ENCODE results near the gene TMEM109.

Gene TMEM109

GRCh38 chr11:60964801-60965200 is 50.8 kb downstream of the TMEM109 start:
- Mint-ChIP-seq H3K9me3 (peaks cover 4% of the 10 kb centered on the region), H3K36me3 (ENCODE audit: low read depth) (no peaks in the 10 kb centered on the region), H3K4me1 (ENCODE audit: low read depth) (no peaks in the 10 kb centered on the region), H3K27me3 (peaks cover 3% of the 10 kb centered on the region), H3K27ac (no peak overlapping the region), H3K4me3 (no peak overlapping the region)
- DNase-seq = no peak

DNA sequence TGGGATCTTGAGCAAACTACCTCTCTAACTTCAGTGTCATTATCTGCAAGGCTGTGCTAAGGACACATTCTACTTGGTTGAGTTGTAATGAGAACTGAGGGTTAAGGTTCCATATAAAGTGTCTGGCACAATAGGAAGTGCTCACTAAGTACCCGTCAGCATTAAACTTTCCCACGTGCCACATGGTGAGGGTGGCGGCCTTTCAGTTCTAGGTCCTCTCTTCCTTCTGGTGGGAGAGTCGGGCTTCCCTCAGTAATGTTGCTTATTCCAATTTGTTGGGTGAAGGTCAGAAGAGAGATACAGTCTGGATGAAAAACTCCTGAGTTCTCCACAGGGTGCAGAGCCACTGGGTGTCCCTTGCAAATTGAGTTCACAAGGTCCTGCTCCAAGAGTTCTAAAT is 52.9 kb downstream of the TMEM109 start:
- DNase-seq = no peak
- H3K9me3 Mint-ChIP-seq = peaks cover 4% of the 10 kb centered on the region
- peaks cover 16% of the 10 kb centered on the region for H3K4me1 Mint-ChIP-seq (ENCODE audit: low read depth)
- H3K4me3 Mint-ChIP-seq = no peak overlapping the region
- peaks cover 6% of the 10 kb centered on the region for H3K36me3 Mint-ChIP-seq (ENCODE audit: low read depth)
- no peak overlapping the region for H3K27ac Mint-ChIP-seq
- H3K27me3 Mint-ChIP-seq = no peaks in the 10 kb centered on the region

- Mint-ChIP-seq H3K4me1 (ENCODE audit: low read depth) (peaks cover 16% of the 10 kb centered on the region), H3K4me3 (no peak overlapping the region), H3K27me3 (no peaks in the 10 kb centered on the region), H3K9me3 (peaks cover 4% of the 10 kb centered on the region), H3K27ac (no peak overlapping the region), H3K36me3 (ENCODE audit: low read depth) (peaks cover 19% of the 10 kb centered on the region)
- no peak for DNase-seq
Observed at GRCh38 chr11:60968223-60968622, 54.3 kb downstream of the TMEM109 start.

GRCh38 chr11:60970369-60970774 is 56.4 kb downstream of the TMEM109 start:
- Mint-ChIP-seq H3K36me3 (ENCODE audit: low read depth) (peaks cover 39% of the 10 kb centered on the region), H3K4me1 (ENCODE audit: low read depth) (peaks cover 26% of the 10 kb centered on the region), H3K9me3 (peaks cover 4% of the 10 kb centered on the region), H3K27ac (peak overlapping the region; percentile 98), H3K27me3 (no peaks in the 10 kb centered on the region), H3K4me3 (peak overlapping the region; percentile 88)
- peak; percentile 89 for DNase-seq

DNA sequence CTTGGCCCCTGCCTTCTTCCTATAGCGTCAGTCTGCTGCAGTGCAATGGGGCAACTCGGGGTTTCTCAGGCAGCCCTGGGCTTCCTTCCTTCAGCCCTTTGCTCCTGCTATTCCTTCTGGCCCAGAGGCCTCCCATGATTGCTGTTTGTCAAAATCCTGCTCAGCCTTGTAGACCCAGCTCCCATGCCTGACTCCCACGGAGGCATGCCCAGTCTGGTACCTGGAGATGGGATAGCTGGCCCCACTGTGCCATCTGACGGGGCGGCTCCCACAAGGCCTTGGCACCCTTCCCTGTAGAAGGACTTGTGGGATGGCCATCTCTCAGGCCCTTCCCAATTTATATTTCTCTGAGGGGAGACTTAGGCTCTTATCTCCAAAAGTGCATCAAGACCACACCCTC is 56.9 kb downstream of the TMEM109 start:
- Mint-ChIP-seq H3K27ac (peak overlapping the region; percentile 98), H3K9me3 (peaks cover 4% of the 10 kb centered on the region), H3K4me1 (ENCODE audit: low read depth) (peaks cover 29% of the 10 kb centered on the region), H3K36me3 (ENCODE audit: low read depth) (peaks cover 43% of the 10 kb centered on the region), H3K27me3 (no peaks in the 10 kb centered on the region), H3K4me3 (peak overlapping the region; percentile 88)
- DNase-seq = peak; percentile 58

DNA sequence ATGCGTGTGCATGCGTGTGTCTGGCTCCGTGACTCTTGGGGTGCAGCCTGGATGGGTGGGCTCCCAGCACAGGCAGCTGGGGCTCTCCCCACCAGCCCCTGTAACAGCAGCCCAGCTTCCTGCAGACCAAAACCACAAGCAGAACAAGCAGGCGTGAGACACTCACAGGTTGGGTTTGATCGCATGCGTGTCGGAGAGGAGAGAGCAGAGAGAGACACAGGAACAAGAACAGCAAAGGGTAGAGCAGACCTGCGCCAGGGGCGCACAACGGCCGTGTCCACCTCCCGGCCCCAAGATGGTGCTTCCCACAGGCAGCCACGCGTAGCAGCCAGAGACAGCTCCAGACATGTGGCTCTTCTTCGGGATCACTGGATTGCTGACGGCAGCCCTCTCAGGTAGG is 57.6 kb downstream of the TMEM109 start, which contains the start of gene CD6:
CD6 (plus strand) TSS at position 161 of the 400 bp plus-strand sequence; CDS start at position 347, 186 bp downstream.
- H3K4me3 Mint-ChIP-seq = peak within 1 kb of the TSS; percentile 88
- peaks cover 4% of the 10 kb centered on the region for H3K9me3 Mint-ChIP-seq
- peaks cover 35% of the 10 kb centered on the region for H3K4me1 Mint-ChIP-seq (ENCODE audit: low read depth)
- peaks cover 49% of the 10 kb centered on the region for H3K36me3 Mint-ChIP-seq (ENCODE audit: low read depth)
- peak; percentile 81 for DNase-seq
- H3K27me3 Mint-ChIP-seq = no peaks in the 10 kb centered on the region
- H3K27ac Mint-ChIP-seq = peak within 1 kb of the TSS; percentile 98

GRCh38 chr11:60972182-60973030 is 58.4 kb downstream of the TMEM109 start:
- peaks cover 4% of the 10 kb centered on the region for H3K9me3 Mint-ChIP-seq
- H3K4me3 Mint-ChIP-seq = peak overlapping the region; percentile 88
- peaks cover 43% of the 10 kb centered on the region for H3K4me1 Mint-ChIP-seq (ENCODE audit: low read depth)
- H3K27me3 Mint-ChIP-seq = no peaks in the 10 kb centered on the region
- peak overlapping the region; percentile 98 for H3K27ac Mint-ChIP-seq
- H3K36me3 Mint-ChIP-seq (ENCODE audit: low read depth) = peaks cover 58% of the 10 kb centered on the region
- DNase-seq = peak; percentile 72

Data from activated T-cell treated with anti-CD3 and anti-CD28 coated beads, Interleukin-2, amount 50 U/mL, for 24 hours (primary cell).